CD4-positive, alpha-beta memory T cell (primary cell): ENCODE results near the gene SEMA3G. TPM values are rescaled to one million over a fixed set of nuclear protein-coding genes. Genes with fewer than 3 reads are reported as not detected.

Experiments
- CTCF ChIA-PET: fragments of 350-600 bp; sonication (Branson Sonifier 250); formaldehyde crosslinking; loops from one replicate; lab custom pipeline; 2021; ENCODE audit warnings: inconsistent platforms; ENCODE audit not compliant: partially characterized antibody; lab: Charles Lee
- POLR2A ChIA-PET: fragments of 350-600 bp; sonication (Branson Sonifier 250); formaldehyde crosslinking; loops from one replicate; lab custom pipeline; 2021; ENCODE audit not compliant: partially characterized antibody; lab: Charles Lee
- DNase-seq, 5 donors: peaks; one replicate each; pipeline versions ENCODE4 v3.0.0 to v3.0.0-alpha.2; 2020 to 2022; ENCODE audit warnings: mixed read lengths in 1 of 5
- H3K27ac ChIP-seq: one replicate; pipeline ENCODE4 v1.7.0; 2013; ENCODE audit warnings: low read depth, low read length
- H3K27me3 ChIP-seq: 2 replicates; pipeline ENCODE4 v1.7.0; 2013; ENCODE audit warnings: mild to moderate bottlenecking, low read length, moderate library complexity; ENCODE audit not compliant: insufficient read depth
- H3K36me3 ChIP-seq: 2 replicates; pipeline ENCODE4 v1.7.0; 2013; ENCODE audit warnings: mild to moderate bottlenecking, low read length, moderate library complexity; ENCODE audit not compliant: insufficient read depth
- H3K4me1 ChIP-seq: 2 replicates; pipeline ENCODE4 v1.7.0; 2013; ENCODE audit warnings: mild to moderate bottlenecking, low read length, moderate library complexity; ENCODE audit not compliant: insufficient read depth
- H3K4me3 ChIP-seq, 2 donors: one replicate each; pipeline ENCODE4 v1.7.0; 2013; ENCODE audit warnings: low read length in 2 of 2, mild to moderate bottlenecking in 1 of 2
- H3K9me3 ChIP-seq, 2 donors: one replicate each; pipeline ENCODE4 v1.7.0; 2013; ENCODE audit warnings: low read length in 2 of 2, control low read depth in 1 of 2; ENCODE audit not compliant: control insufficient read depth in 1 of 2
- H3K27ac Mint-ChIP-seq, 7 donors: one replicate each; pipeline ENCODE4 v1.8.0; 2020 to 2021; ENCODE audit warnings: mixed read lengths in 7 of 7, mild to moderate bottlenecking in 6 of 7, inconsistent platforms in 3 of 7, moderate library complexity in 3 of 7
- H3K27me3 Mint-ChIP-seq, 2 donors: one replicate each; pipeline ENCODE4 v1.8.0; 2020 to 2021; ENCODE audit warnings: mixed read lengths in 2 of 2
- H3K36me3 Mint-ChIP-seq, 2 donors: one replicate each; pipeline ENCODE4 v1.8.0; 2020 to 2021; ENCODE audit warnings: mixed read lengths in 2 of 2, inconsistent platforms in 1 of 2, mild to moderate bottlenecking in 1 of 2
- H3K4me1 Mint-ChIP-seq, 4 donors: one replicate each; pipeline ENCODE4 v1.8.0; 2020 to 2021; ENCODE audit warnings: mixed read lengths in 4 of 4, mild to moderate bottlenecking in 1 of 4
- H3K4me3 Mint-ChIP-seq, 8 donors: one replicate each; pipeline ENCODE4 v1.8.0; 2020 to 2021; ENCODE audit warnings: mixed read lengths in 8 of 8, mild to moderate bottlenecking in 7 of 8, moderate library complexity in 6 of 8, inconsistent platforms in 3 of 8
- H3K9me3 Mint-ChIP-seq, 8 donors: one replicate each; pipeline ENCODE4 v1.8.0; 2020 to 2021; ENCODE audit warnings: mixed read lengths in 8 of 8, mild to moderate bottlenecking in 5 of 8, inconsistent platforms in 3 of 8, moderate library complexity in 1 of 8
- intact Hi-C: fragments of 100-400 bp; cut with micrococcal nuclease; formaldehyde crosslinking; loops from one replicate; pipeline ENCODE4 v1.15.1; 2023
- polyA plus RNA-seq, 2 donors: library from polyadenylated mRNA; unstranded; fragments of 300-500 nt; fragmentation: Illumina TruSeq; gene quantifications; one replicate each; pipeline ENCODE4 v1.2.3, GENCODE V29; 2021
- total RNA-seq, 2 experiments: library from RNA; stranded (reverse); gene quantifications; one replicate each; pipeline ENCODE4 v1.2.3, GENCODE V29; 2021

SEMA3G gene
- total and polyA plus RNA-seq, 4 experiments from 2014 or later, result 0.17 to 0.29 (median 0.22) TPM; not detected in 1

- H3K36me3 ChIP-seq, result peaks cover 45% of the 10 kb centered on the region
- no peak overlapping the region for H3K27ac ChIP-seq
- H3K9me3 Mint-ChIP-seq, result no peaks in the 10 kb centered on the region
- DNase-seq, result no peak
- ChIA-PET CTCF (interaction anchor here (1.7 kb wide), 1 partner anchor 168 kb away, joined by 5 read pairs; no protein-coding TSS in a partner anchor), POLR2A (interaction anchor here (1.0 to 1.1 kb wide), 2 partner anchors 8 to 345 kb away, joined by 3 read pairs; no protein-coding TSS in a partner anchor)
- H3K9me3 ChIP-seq, result no peaks in the 10 kb centered on the region
- no peaks in the 10 kb centered on the region for H3K27me3 ChIP-seq
- intact Hi-C loops, result no loop called here
- no peaks in the 10 kb centered on the region for H3K4me1 Mint-ChIP-seq
- H3K27me3 Mint-ChIP-seq, result no peaks in the 10 kb centered on the region
- H3K36me3 Mint-ChIP-seq, result peaks cover 25 to 66% of the 10 kb centered on the region in 2 donors
- no peak overlapping the region for H3K4me3 Mint-ChIP-seq
- H3K27ac Mint-ChIP-seq, result no peak overlapping the region
- no peak overlapping the region for H3K4me3 ChIP-seq
- no peaks in the 10 kb centered on the region for H3K4me1 ChIP-seq
Observed at GRCh38 chr3:52399131-52399530, 45.8 kb downstream of the SEMA3G start.

DNA sequence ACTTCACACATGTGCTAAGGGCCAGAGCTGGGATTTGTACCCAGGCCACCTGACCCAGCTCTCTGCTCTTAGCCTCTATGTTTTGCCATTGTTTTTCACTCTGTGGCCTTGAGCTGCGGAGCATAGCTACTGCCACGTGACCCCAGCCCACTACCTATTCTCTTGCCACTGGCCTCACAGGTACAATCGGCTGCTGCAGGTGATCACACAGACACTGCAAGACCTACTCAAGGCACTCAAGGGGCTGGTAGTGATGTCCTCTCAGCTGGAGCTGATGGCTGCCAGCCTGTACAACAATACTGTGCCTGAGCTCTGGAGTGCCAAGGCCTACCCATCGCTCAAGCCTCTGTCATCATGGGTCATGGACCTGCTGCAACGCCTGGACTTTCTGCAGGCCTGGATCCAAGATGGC is 46.2 kb downstream of the SEMA3G start:
- Histone ChIP-seq H3K27me3 (no peaks in the 10 kb centered on the region), H3K9me3 (no peaks in the 10 kb centered on the region), H3K36me3 (peaks cover 40% of the 10 kb centered on the region), H3K27ac (no peak overlapping the region), H3K4me1 (no peaks in the 10 kb centered on the region), H3K4me3 (no peak overlapping the region)
- CTCF ChIA-PET, result interaction anchor here (1.7 kb wide), 1 partner anchor 167 kb away, joined by 5 read pairs; no protein-coding TSS in a partner anchor
- no peaks in the 10 kb centered on the region for H3K4me1 Mint-ChIP-seq
- no peaks in the 10 kb centered on the region for H3K9me3 Mint-ChIP-seq
- H3K4me3 Mint-ChIP-seq, result no peak overlapping the region
- no peaks in the 10 kb centered on the region for H3K27me3 Mint-ChIP-seq
- peak overlapping the region in 2 of 7 donors; percentile 6 to 19 for H3K27ac Mint-ChIP-seq
- DNase-seq, result no peak
- intact Hi-C loops, result no loop called here
- H3K36me3 Mint-ChIP-seq, result peaks cover 21 to 61% of the 10 kb centered on the region in 2 donors
- POLR2A ChIA-PET, result interaction anchor here (1.0 to 1.1 kb wide), 2 partner anchors 8 to 344 kb away, joined by 3 read pairs; no protein-coding TSS in a partner anchor

GRCh38 chr3:52397676-52398399 is 47.1 kb downstream of the SEMA3G start:
- no peaks in the 10 kb centered on the region for H3K9me3 ChIP-seq
- Mint-ChIP-seq H3K4me3 (no peak overlapping the region), H3K4me1 (no peaks in the 10 kb centered on the region), H3K27me3 (no peaks in the 10 kb centered on the region), H3K36me3 (peaks cover 22 to 61% of the 10 kb centered on the region in 2 donors), H3K9me3 (no peaks in the 10 kb centered on the region), H3K27ac (peak overlapping the region in 2 of 7 donors; percentile 9 to 23)
- H3K36me3 ChIP-seq, result peaks cover 37% of the 10 kb centered on the region
- ChIA-PET POLR2A (interaction anchor here (1.0 kb wide), 1 partner anchor 9 kb away, joined by 3 read pairs; no protein-coding TSS in a partner anchor), CTCF (interaction anchor here (1.7 kb wide), 1 partner anchor 166 kb away, joined by 5 read pairs; no protein-coding TSS in a partner anchor)
- H3K27me3 ChIP-seq, result no peaks in the 10 kb centered on the region
- H3K27ac ChIP-seq, result no peak overlapping the region
- intact Hi-C loops, result no loop called here
- no peaks in the 10 kb centered on the region for H3K4me1 ChIP-seq
- no peak overlapping the region for H3K4me3 ChIP-seq
- no peak for DNase-seq

- Mint-ChIP-seq H3K4me3 (no peak overlapping the region), H3K27ac (peak overlapping the region in 1 of 7 donors; percentile 57), H3K36me3 (peaks cover 18 to 55% of the 10 kb centered on the region in 2 donors), H3K27me3 (no peaks in the 10 kb centered on the region), H3K9me3 (no peaks in the 10 kb centered on the region), H3K4me1 (no peaks in the 10 kb centered on the region)
- ChIA-PET CTCF (no interaction called here), POLR2A (no interaction called here)
- H3K4me1 ChIP-seq, result no peaks in the 10 kb centered on the region
- no peak overlapping the region for H3K4me3 ChIP-seq
- no peaks in the 10 kb centered on the region for H3K27me3 ChIP-seq
- H3K9me3 ChIP-seq, result no peaks in the 10 kb centered on the region
- peaks cover 34% of the 10 kb centered on the region for H3K36me3 ChIP-seq
- H3K27ac ChIP-seq, result no peak overlapping the region
- DNase-seq, result no peak
- intact Hi-C loops, result no loop called here
Observed at GRCh38 chr3:52396907-52397591, 47.9 kb downstream of the SEMA3G start.

DNA sequence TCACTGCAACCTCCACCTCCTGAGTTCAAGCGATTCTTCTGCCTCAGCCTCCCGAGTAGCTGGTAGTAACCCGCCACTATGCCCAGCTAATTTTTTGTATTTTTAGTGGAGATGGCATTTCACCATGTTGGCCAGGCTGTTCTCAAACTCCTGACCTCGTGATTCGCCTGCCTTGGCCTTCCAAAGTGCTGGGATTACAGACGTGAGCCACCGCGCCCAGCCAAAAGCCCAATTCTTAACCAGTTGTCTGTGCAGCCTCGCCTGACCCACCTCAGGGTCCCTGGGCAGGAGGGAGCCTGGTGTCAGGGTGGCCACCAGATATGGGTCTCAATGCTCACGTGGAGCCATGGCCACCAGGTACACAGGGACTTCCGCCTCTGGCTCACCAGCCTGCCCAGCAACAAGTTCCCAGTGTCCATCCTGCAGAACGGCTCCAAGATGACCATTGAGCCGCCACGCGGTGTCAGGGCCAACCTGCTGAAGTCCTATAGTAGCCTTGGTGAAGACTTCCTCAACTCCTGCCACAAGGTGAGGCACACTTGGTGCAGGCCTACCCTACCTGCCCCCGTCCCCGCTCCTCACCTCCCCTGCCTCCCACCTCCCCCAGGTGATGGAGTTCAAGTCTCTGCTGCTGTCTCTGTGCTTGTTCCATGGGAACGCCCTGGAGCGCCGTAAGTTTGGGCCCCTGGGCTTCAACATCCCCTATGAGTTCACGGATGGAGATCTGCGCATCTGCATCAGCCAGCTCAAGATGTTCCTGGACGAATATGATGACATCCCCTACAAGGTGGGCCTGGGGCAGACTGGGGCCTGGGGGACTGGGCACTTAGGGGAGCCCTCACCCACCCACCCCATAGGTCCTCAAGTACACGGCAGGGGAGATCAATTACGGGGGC is 48.6 kb downstream of the SEMA3G start:
- no peaks in the 10 kb centered on the region for H3K9me3 Mint-ChIP-seq
- H3K4me1 Mint-ChIP-seq, result no peaks in the 10 kb centered on the region
- H3K4me3 Mint-ChIP-seq, result no peak overlapping the region
- H3K27ac Mint-ChIP-seq, result no peak overlapping the region
- intact Hi-C loops, result no loop called here
- Histone ChIP-seq H3K4me3 (no peak overlapping the region), H3K4me1 (no peaks in the 10 kb centered on the region), H3K36me3 (peaks cover 34% of the 10 kb centered on the region), H3K27me3 (no peaks in the 10 kb centered on the region), H3K27ac (no peak overlapping the region), H3K9me3 (no peaks in the 10 kb centered on the region)
- no peaks in the 10 kb centered on the region for H3K27me3 Mint-ChIP-seq
- CTCF ChIA-PET, result no interaction called here
- peaks cover 25 to 55% of the 10 kb centered on the region in 2 donors for H3K36me3 Mint-ChIP-seq
- POLR2A ChIA-PET, result no interaction called here
- DNase-seq, result no peak

DNA sequence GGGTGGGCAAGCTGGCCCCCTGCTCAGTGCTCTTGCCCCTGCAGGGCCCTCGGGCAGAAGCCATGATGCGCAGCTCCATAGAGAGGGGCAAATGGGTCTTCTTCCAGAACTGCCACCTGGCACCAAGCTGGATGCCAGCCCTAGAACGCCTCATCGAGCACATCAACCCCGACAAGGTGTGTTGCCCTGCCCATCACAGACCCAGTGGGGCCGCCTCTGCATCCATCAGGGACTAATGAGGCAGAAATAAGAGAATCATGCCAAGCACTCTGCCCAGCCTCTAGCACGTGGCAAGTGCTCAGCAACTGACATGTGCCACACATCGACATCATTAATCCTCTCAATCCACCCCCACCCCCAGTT is 49.4 kb downstream of the SEMA3G start:
- CTCF ChIA-PET, result no interaction called here
- intact Hi-C loops, result no loop called here
- H3K4me3 Mint-ChIP-seq, result no peak overlapping the region

More for the DNA sequence above, 49.4 kb downstream of the SEMA3G start:
- Histone ChIP-seq H3K27ac (no peak overlapping the region), H3K4me3 (no peak overlapping the region), H3K36me3 (peaks cover 30% of the 10 kb centered on the region), H3K9me3 (no peaks in the 10 kb centered on the region), H3K4me1 (no peaks in the 10 kb centered on the region), H3K27me3 (no peaks in the 10 kb centered on the region)
- POLR2A ChIA-PET, result no interaction called here
- H3K9me3 Mint-ChIP-seq, result no peaks in the 10 kb centered on the region
- H3K36me3 Mint-ChIP-seq, result peaks cover 25 to 50% of the 10 kb centered on the region in 2 donors
- H3K4me1 Mint-ChIP-seq, result no peaks in the 10 kb centered on the region
- no peaks in the 10 kb centered on the region for H3K27me3 Mint-ChIP-seq
- no peak for DNase-seq
- H3K27ac Mint-ChIP-seq, result no peak overlapping the region
